ENCODE measurements around the gene INSL3. TPM values are rescaled to one million over a fixed set of nuclear protein-coding genes. Genes with fewer than 3 reads are reported as not detected.

INSL3 gene, protein sequence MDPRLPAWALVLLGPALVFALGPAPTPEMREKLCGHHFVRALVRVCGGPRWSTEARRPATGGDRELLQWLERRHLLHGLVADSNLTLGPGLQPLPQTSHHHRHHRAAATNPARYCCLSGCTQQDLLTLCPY
- total RNA-seq = not detected in 2 replicates

DNA sequence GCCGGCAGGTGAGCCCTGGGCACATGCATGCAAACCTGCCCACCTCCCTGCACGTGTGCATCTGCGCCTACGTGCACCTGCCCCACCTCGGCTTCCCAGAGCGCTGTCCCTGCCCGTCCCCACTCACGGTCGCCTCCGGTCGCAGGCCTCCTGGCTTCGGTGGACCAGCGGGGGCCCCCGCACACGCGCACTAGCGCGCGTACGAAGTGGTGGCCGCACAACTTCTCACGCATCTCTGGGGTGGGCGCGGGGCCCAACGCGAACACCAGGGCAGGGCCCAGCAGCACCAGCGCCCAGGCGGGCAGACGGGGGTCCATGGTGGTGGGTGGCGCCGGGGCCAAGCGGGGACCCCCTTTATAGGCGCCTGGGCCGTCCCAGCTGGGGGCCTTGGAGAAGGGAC lies at the start of gene INSL3:
TSS of gene INSL3 (minus strand) at position 330 of the 400 bp plus-strand sequence. CDS start at position 317, 13 bp downstream.

DNA sequence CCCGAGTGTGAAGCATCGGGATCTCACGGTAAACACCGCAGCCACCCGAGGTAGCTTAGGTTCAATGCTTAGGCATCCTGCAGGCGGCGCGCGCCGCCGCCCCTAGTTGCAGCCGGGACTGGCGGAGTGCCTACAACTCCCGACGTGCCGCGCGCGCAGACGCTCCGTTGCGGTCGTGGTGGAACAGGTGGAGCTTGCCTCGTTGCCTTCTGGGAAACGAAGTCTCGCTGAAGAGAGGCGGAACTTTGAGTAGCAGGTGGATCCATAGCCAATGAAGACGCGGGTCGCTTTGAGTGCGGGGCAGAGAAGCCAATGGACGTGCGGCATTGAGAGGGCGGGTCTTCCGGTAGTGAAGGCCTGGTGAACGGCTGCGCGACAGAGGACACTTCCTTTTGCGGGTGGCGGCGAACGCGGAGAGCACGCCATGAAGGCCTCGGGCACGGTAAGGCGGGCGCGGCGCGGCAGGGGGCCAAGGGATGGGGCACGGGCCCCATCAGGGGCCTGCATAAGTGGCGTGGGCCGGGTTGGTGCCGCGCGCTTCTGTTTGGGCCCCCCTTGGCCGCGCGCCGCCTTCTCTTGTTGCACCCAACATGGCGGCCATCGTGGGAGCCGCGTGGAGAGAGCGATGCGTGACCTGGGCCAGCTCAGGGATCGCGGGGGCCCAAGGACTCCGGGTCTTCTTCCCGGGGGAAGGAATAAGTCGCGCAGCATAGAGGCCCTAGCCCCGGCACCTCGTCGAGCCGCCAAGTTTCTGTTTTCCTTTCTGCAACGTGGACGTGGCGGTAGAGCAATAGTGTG lies 38.4 kb upstream of the INSL3 start, which contains the start of gene RPL18A:
TSS of gene RPL18A (plus strand) at position 378 of the 798 bp plus-strand sequence. CDS start at position 425, 47 bp downstream.

DNA sequence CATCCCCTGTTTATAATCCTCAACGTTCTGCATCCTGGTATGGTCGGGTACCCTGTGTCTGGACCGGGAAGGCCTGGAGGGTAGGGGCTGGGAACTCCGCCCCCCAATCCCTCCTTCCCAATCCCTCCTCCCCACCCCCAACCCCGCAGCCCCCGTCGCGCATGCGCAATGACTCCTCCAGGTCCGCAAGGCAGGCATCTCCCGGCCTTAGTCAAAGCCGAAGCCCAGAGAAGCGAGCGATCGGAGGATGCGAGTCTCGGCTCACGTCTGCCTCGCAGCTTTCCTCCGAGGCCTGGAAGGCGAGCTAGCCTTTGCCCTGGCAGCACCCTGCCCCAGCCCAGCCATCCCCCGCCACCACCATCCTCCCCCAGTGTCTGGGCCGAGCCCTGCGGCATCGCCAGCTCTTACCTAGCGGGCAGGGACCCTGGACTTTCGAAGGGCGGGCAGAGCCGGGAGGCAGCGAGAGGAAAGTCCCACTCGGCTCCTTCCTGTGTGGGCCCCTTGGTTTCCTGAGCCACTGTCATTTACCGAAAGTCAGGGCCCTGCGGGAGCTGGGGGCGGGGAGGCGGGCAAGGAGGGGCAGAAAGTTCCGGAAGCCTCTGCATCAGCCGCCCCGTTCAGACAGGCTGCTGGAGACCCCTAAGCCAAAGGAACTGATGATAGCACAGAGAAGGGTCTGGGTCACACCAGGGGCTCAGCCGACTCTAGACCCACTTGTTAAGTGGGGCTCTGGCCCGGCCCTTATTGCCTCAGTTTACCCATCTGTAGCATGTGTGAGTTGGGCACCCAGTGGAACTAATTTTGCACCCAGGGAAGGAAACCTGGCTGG lies 26.4 kb upstream of the INSL3 start, which contains the start of gene JAK3:
TSS of gene JAK3 (minus strand) at position 445 of the 829 bp plus-strand sequence. CDS start 3,565 bp downstream, outside the sequence.

DNA sequence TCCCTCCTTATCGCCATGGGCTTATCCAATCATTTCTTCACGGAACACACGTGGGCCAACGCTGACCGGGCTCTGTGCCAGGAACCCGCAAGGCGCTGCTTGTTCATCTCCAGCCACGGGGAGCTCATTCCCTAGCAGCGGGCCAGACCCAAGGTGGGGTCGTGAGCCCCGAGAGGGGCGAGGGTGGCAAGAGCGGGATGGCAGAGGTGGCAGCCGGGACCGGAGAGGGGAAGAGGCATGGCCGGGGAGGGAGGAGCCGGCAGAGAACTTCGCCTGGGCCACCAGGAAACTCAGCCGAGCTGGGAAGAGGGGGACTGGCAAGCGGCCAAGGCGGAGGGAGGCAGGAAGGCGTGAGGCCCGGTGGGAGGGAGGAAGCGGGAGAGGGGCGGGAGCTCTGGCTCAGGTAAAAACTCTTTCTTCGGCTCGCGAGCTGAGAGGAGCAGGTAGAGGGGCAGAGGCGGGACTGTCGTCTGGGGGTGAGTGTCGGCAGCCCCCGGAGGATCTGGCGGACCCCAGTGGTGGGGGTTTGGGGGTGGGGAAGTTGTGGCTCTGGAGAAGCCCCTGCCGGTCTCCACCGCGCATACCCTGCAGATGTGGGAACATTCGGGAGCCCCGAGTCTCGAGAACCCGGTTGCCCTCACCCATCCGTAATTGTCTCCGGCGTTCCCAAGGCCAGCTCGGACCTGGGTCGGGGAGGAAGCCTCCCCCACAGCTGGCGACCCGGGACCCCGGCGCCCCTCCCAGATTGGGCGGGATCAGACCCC lies 26.4 kb downstream of the INSL3 start, which contains the start of gene B3GNT3:
TSS of gene B3GNT3 (plus strand) at position 408 of the 764 bp plus-strand sequence. CDS start 12,670 bp downstream, outside the sequence.

Other genes with a start within 250 kb of the INSL3 start
- gene UNC13A, start 133.2 kb downstream of the INSL3 start, total RNA-seq = under 0.01 TPM in 1 of 2 replicates, not detected in the other
- 9.2 and 14.7 TPM in 2 replicates for gene MAP1S, start 102.0 kb downstream of the INSL3 start, total RNA-seq
- 1.4 and 4.7 TPM in 2 replicates for gene FCHO1, start 70.0 kb downstream of the INSL3 start, total RNA-seq
- gene B3GNT3, start 26.4 kb downstream of the INSL3 start, total RNA-seq = 4.8 and 12.1 TPM in 2 replicates
- gene JAK3, start 26.5 kb upstream of the INSL3 start, total RNA-seq = 0.43 and 1.4 TPM in 2 replicates
- 1,385 and 2,595 TPM in 2 replicates for gene RPL18A, start 38.4 kb upstream of the INSL3 start, total RNA-seq
- 0.21 and 0.24 TPM in 2 replicates for gene SLC5A5, start 50.4 kb upstream of the INSL3 start, total RNA-seq
- 19.6 and 25.5 TPM in 2 replicates for gene CCDC124, start 111.5 kb upstream of the INSL3 start, total RNA-seq
- not detected in 2 replicates for gene KCNN1, start 145.6 kb upstream of the INSL3 start, total RNA-seq
- 6.6 and 12.8 TPM in 2 replicates for gene ARRDC2, start 186.7 kb upstream of the INSL3 start, total RNA-seq